Omental fat pad (tissue), 4 donors: ENCODE measurements around the gene C11orf91. TPM values are rescaled to one million over a fixed set of nuclear protein-coding genes. Genes with fewer than 3 reads are reported as not detected.

Experiments used
- ATAC-seq: fragments of 150-250 bp; one replicate; pipeline ENCODE4 v1.9.1; 2016; ENCODE audit warnings: mild to moderate bottlenecking, moderate library complexity; ENCODE audit not compliant: low FRiP score
- DNase-seq: peaks from one replicate; pipeline ENCODE4 v3.0.0-alpha.2; 2019; ENCODE audit warnings: low spot score
- CTCF ChIP-seq, 3 donors: fragments of 450-650 bp; IDR thresholded peaks; one replicate each; pipeline ENCODE4 v1.5.1; 2016 to 2017; ENCODE audit warnings: antibody characterized with exemption in 3 of 3, mild to moderate bottlenecking in 3 of 3, moderate library complexity in 2 of 3
- total RNA-seq, 4 donors: library from RNA; depleted of rRNA; stranded (reverse); fragments of >200 nt; gene quantifications; one replicate each; pipeline ENCODE4 v1.1.0, GENCODE V29; 2016

C11orf91 gene
- total RNA-seq, 4 donors from 2014 or later, result not detected

GRCh38 chr11:33725496-33725895 lies 24.9 kb upstream of the C11orf91 start:
- no peak for ATAC-seq
- no peak for DNase-seq
- no peak for TF ChIP-seq CTCF (IDR thresholded peaks at IDR 0.05)

GRCh38 chr11:33724644-33725035 lies 24.0 kb upstream of the C11orf91 start:
- no peak for TF ChIP-seq CTCF (IDR thresholded peaks at IDR 0.05)
- DNase-seq, result no peak
- no peak for ATAC-seq

- peak; percentile 80 for ATAC-seq
- no peak for DNase-seq
- no peak for TF ChIP-seq CTCF (IDR thresholded peaks at IDR 0.05)
Measured at GRCh38 chr11:33723238-33723881, 22.7 kb upstream of the C11orf91 start.

GRCh38 chr11:33722590-33723234 lies 22.1 kb upstream of the C11orf91 start:
- ATAC-seq (peak; percentile 59), DNase-seq (no peak)
- no peak for TF ChIP-seq CTCF (IDR thresholded peaks at IDR 0.05)

- no peak for TF ChIP-seq CTCF (IDR thresholded peaks at IDR 0.05)
- no peak for ATAC-seq
- DNase-seq, result no peak
Measured at GRCh38 chr11:33721984-33722383, 21.4 kb upstream of the C11orf91 start.

- no peak for TF ChIP-seq CTCF (IDR thresholded peaks at IDR 0.05)
- DNase-seq (no peak), ATAC-seq (no peak)
Measured at GRCh38 chr11:33721426-33721825, 20.8 kb upstream of the C11orf91 start.

GRCh38 chr11:33719587-33719986 lies 19.0 kb upstream of the C11orf91 start:
- no peak for ATAC-seq
- no peak for TF ChIP-seq CTCF (IDR thresholded peaks at IDR 0.05)
- DNase-seq, result no peak
